ENCODE data around the gene HECTD4.
"Not testable (repeated sequence)": the region's sequence is repeated elsewhere in the genome, so short reads cannot be mapped to it uniquely, and the experiment has no call there.

Gene HECTD4

DNA sequence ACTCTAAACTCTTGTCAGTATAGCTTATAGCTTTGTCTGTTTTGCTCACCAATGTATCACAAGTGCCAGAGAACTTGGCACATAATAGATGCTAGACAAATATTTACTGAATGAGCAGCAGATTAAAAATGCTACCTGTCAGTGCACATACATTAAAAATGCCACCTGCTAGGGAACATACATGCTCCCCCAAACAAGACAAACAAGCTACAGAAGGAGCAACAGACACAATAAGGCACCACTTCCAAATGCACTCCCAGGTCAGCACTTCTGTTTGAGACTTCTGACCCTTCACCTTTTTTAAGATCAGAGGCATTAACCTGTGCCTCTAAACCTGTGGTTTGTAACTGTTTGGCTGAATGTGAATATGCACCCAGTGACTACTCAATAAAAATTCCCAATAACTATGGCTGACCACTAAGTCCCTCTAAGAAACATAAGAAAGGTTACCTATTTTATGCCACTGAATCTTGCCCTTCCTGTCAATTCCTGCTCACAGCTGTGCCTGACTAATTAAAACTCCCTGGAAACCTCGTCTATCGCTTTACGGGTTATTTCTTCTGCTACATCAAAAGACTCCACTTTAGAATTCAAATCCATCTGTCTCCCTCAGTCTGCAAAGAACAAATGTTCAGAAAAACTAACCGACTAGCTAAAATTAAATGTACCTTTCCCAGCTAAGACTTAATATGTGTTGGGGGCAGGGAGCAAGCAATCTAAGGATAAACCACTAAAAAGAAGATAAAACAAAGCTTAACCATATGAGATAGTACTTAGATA lies 41.0 kb downstream of the HECTD4 start:
- Histone ChIP-seq H3K36me3 (ENCODE audit: insufficient read depth) (no peaks in the 10 kb centered on the region), H3K27me3 (ENCODE audit: insufficient read depth, low read depth) (no peaks in the 10 kb centered on the region), H3K4me2 (no peak overlapping the region; the same call in 1 of the 2 replicates), H3K4me3 (IDR thresholded peaks at IDR 0.05; ENCODE audit: insufficient read depth, low read depth, low read length) (no peak overlapping the region), H4K20me1 (ENCODE audit: insufficient read depth) (no peaks in the 10 kb centered on the region), H3K79me2 (ENCODE audit: insufficient read depth, low read depth) (peaks cover 62% of the 10 kb centered on the region), H3K9ac (no peak overlapping the region), H2AFZ (ENCODE audit: low read depth) (no peak overlapping the region), H3K4me1 (ENCODE audit: low read depth, poor library complexity, severe bottlenecking) (peaks cover 62% of the 10 kb centered on the region), H3K27ac (no peak overlapping the region)
- TF ChIP-seq, protein P1, sequence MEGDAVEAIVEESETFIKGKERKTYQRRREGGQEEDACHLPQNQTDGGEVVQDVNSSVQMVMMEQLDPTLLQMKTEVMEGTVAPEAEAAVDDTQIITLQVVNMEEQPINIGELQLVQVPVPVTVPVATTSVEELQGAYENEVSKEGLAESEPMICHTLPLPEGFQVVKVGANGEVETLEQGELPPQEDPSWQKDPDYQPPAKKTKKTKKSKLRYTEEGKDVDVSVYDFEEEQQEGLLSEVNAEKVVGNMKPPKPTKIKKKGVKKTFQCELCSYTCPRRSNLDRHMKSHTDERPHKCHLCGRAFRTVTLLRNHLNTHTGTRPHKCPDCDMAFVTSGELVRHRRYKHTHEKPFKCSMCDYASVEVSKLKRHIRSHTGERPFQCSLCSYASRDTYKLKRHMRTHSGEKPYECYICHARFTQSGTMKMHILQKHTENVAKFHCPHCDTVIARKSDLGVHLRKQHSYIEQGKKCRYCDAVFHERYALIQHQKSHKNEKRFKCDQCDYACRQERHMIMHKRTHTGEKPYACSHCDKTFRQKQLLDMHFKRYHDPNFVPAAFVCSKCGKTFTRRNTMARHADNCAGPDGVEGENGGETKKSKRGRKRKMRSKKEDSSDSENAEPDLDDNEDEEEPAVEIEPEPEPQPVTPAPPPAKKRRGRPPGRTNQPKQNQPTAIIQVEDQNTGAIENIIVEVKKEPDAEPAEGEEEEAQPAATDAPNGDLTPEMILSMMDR (conservative IDR thresholded peaks at IDR 0.05; ENCODE audit: low read depth, low read length) = no peak

DNA sequence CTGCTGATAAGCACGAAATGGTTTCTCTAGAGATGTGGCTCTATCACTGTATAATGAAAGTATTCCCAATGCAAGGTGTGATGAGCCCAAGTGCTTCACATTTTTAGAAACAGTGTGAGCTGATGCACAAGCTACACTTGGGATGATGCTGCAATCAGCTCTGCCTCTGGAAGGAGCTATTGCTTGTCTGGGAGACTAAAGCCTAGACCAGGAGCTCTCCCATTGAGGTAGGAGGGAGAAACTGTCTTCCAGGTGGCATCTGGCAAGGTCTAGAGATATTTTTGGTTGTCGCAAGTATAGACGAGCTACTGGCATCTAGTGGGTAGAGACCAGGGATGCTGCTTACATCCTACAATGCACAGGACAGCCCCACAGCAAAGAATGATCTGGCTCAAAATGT lies 42.0 kb downstream of the HECTD4 start:
- Histone ChIP-seq H2AFZ (ENCODE audit: low read depth) (no peak overlapping the region), H3K79me2 (ENCODE audit: insufficient read depth, low read depth) (peaks cover 55% of the 10 kb centered on the region; the same call in 1 of the 2 replicates), H3K9ac (no peak overlapping the region), H3K4me2 (no peak overlapping the region), H4K20me1 (ENCODE audit: insufficient read depth) (no peaks in the 10 kb centered on the region), H3K36me3 (ENCODE audit: insufficient read depth) (no peaks in the 10 kb centered on the region), H3K27me3 (ENCODE audit: insufficient read depth, low read depth) (no peaks in the 10 kb centered on the region), H3K4me1 (ENCODE audit: low read depth, poor library complexity, severe bottlenecking) (peaks cover 52% of the 10 kb centered on the region), H3K27ac (no peak overlapping the region), H3K4me3 (IDR thresholded peaks at IDR 0.05; ENCODE audit: insufficient read depth, low read depth, low read length) (no peak overlapping the region)
- TF ChIP-seq, protein P1 (conservative IDR thresholded peaks at IDR 0.05; ENCODE audit: low read depth, low read length) = no peak

DNA sequence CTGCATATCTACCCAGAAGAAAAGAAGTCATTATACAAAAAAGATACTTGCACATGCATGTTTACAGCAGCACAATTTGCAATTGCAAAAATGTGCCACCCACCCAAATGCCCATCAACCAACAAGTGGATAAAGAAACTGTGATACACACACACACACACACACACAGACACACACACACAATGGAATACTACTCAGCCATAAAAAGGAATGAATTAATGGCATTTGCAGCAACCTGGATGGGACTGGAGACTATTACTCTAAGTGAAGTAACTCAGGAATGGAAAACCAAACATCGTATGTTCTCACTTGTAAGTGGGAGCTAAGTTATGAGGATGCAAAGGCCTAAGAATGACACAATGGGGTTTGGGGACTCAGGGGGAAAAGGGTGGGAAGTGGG lies 47.2 kb downstream of the HECTD4 start:
- not testable (repeated sequence) for H3K36me3 ChIP-seq (ENCODE audit: insufficient read depth); H3K9ac ChIP-seq; H3K4me1 ChIP-seq (ENCODE audit: low read depth, poor library complexity, severe bottlenecking); H3K27me3 ChIP-seq (ENCODE audit: insufficient read depth, low read depth); H3K4me2 ChIP-seq; H3K4me3 ChIP-seq (IDR thresholded peaks at IDR 0.05; ENCODE audit: insufficient read depth, low read depth, low read length); H3K27ac ChIP-seq; H4K20me1 ChIP-seq (ENCODE audit: insufficient read depth); H2AFZ ChIP-seq (ENCODE audit: low read depth)
- peaks cover 21% of the 10 kb centered on the region; the same call in 1 of the 2 replicates for H3K79me2 ChIP-seq (ENCODE audit: insufficient read depth, low read depth)

DNA sequence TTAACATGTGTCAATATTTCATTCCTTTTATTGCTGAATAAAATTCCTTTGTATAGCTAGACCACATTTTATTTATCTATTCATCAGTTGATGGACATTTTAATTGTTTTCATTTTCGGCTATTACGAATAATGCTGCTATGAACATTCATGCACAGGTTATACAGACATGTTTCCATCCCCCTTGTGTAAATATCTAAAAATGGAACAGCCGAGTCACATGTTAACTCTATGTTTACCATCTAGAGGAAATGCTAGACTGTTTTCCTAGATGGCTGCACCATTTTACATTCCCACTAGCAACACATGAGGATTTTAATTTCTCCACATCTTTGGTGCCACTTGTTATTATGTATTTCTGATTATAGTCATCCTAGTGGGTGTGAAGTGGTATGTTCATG lies 49.2 kb downstream of the HECTD4 start:
- Histone ChIP-seq H3K27me3 (ENCODE audit: insufficient read depth, low read depth) (no peaks in the 10 kb centered on the region), H2AFZ (ENCODE audit: low read depth) (no peak overlapping the region)
- TF ChIP-seq, protein P1 (conservative IDR thresholded peaks at IDR 0.05; ENCODE audit: low read depth, low read length) = no peak

DNA sequence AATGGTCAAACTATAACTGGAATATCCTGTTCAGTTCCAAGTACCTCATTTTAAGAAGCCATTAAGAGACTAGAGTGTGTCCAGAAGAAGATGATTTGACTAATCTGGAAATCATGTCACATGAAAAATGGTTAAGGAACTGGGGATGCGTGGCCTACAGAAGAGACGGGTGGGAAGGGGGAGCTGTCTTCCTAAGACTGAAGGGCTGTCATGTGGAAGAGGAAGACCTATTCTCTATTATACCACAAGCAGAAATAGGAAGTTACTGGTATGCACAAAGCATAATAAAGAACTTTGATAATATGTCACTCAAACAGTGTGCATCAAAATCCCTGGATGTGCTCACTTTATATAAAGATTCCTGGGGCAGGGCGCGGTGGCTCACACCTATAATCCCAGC lies 50.3 kb downstream of the HECTD4 start:
- TF ChIP-seq, protein P1 (conservative IDR thresholded peaks at IDR 0.05; ENCODE audit: low read depth, low read length) = no peak
- no peaks in the 10 kb centered on the region for H3K27me3 ChIP-seq (ENCODE audit: insufficient read depth, low read depth)
- no peaks in the 10 kb centered on the region for H3K4me1 ChIP-seq (ENCODE audit: low read depth, poor library complexity, severe bottlenecking)
- H3K36me3 ChIP-seq (ENCODE audit: insufficient read depth) = no peaks in the 10 kb centered on the region
- no peak overlapping the region for H2AFZ ChIP-seq (ENCODE audit: low read depth)
- no peaks in the 10 kb centered on the region for H4K20me1 ChIP-seq (ENCODE audit: insufficient read depth)
- peaks cover 18% of the 10 kb centered on the region; the same call in 1 of the 2 replicates for H3K79me2 ChIP-seq (ENCODE audit: insufficient read depth, low read depth)
- no peak overlapping the region for H3K9ac ChIP-seq
- no peak overlapping the region for H3K4me2 ChIP-seq
- no peak overlapping the region for H3K4me3 ChIP-seq (IDR thresholded peaks at IDR 0.05; ENCODE audit: insufficient read depth, low read depth, low read length)
- H3K27ac ChIP-seq = no peak overlapping the region

More for the DNA sequence above, 49.2 kb downstream of the HECTD4 start:
- Histone ChIP-seq H4K20me1 (ENCODE audit: insufficient read depth) (no peaks in the 10 kb centered on the region), H3K79me2 (ENCODE audit: insufficient read depth, low read depth) (peaks cover 17% of the 10 kb centered on the region; the same call in 1 of the 2 replicates), H3K36me3 (ENCODE audit: insufficient read depth) (no peaks in the 10 kb centered on the region), H3K27ac (no peak overlapping the region), H3K4me1 (ENCODE audit: low read depth, poor library complexity, severe bottlenecking) (no peaks in the 10 kb centered on the region), H3K4me3 (IDR thresholded peaks at IDR 0.05; ENCODE audit: insufficient read depth, low read depth, low read length) (no peak overlapping the region), H3K9ac (no peak overlapping the region), H3K4me2 (no peak overlapping the region)

All from KMS-11 (cell line).